AG09309 (cell line): ENCODE measurements around the gene HSD3B2.

Experiments used
- DNase-seq: peaks from one replicate; pipeline ENCODE4 v3.0.0-alpha.2; 2010; ENCODE audit warnings: low read depth
- H3K4me3 ChIP-seq: 2 replicates; pipeline ENCODE4 v1.5.1; 2011; ENCODE audit warnings: mild to moderate bottlenecking, low read depth, low read length, moderate library complexity; ENCODE audit not compliant: control insufficient read depth
- TF ChIP-seq, protein P1 (sequence below): IDR thresholded peaks from 2 replicates; pipeline ENCODE4 v1.5.1; 2011; ENCODE audit warnings: mild to moderate bottlenecking, low read depth, low read length, inconsistent platforms; ENCODE audit not compliant: insufficient read depth, control insufficient read depth; ENCODE audit errors: missing control alignments

HSD3B2 gene

DNA sequence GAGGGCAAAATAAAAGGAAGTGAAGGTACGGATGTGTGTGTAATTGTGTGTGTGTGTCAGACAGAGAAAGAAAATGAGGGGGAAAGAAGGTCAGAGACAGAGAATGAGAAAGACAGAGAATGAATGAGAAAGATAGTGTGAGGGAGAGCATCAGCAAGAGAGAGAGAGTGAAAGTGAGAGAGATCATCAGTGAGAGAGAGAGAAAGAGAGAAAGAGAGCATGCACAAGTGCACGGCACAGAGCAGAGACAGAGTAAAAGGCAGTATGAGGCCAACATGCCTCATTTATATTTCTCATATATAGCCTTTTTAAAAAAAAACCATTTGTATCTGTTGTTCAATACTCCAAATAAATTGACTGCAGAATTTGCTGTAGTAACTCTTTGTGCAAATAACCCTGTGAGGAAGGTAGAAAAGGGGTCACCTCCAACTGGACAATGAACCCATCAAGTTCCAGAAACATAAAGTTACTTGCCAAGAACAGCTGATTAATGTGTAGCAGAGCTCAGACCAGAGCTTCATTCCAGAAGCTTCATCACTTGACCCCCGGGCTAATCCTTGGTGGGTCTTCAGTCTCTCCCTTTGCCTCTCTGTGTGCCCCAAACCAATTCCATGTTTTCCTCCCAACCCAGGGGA is 1.2 kb downstream of the HSD3B2 start:
- TF ChIP-seq, protein P1, sequence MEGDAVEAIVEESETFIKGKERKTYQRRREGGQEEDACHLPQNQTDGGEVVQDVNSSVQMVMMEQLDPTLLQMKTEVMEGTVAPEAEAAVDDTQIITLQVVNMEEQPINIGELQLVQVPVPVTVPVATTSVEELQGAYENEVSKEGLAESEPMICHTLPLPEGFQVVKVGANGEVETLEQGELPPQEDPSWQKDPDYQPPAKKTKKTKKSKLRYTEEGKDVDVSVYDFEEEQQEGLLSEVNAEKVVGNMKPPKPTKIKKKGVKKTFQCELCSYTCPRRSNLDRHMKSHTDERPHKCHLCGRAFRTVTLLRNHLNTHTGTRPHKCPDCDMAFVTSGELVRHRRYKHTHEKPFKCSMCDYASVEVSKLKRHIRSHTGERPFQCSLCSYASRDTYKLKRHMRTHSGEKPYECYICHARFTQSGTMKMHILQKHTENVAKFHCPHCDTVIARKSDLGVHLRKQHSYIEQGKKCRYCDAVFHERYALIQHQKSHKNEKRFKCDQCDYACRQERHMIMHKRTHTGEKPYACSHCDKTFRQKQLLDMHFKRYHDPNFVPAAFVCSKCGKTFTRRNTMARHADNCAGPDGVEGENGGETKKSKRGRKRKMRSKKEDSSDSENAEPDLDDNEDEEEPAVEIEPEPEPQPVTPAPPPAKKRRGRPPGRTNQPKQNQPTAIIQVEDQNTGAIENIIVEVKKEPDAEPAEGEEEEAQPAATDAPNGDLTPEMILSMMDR: no peak
- no peak for DNase-seq
- H3K4me3 ChIP-seq: no peak overlapping the region

DNA sequence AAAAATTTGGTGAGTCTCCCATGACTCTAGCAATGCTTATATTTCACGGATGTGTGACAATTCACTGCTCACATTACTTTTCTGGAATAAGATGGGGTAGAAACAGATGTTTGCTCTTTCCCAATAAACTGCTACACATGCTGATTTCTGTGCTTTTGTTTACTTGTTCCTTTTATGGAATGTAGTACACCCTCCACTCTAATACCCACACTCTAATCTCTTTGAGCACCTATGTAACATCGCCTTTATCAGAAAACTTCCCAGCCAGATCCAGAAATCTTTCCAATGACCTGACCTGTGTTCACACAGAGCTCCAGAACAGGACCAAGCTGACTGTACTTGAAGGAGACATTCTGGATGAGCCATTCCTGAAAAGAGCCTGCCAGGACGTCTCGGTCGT is 4.2 kb downstream of the HSD3B2 start:
- DNase-seq: no peak
- TF ChIP-seq, protein P1: no peak
- no peak overlapping the region for H3K4me3 ChIP-seq

DNA sequence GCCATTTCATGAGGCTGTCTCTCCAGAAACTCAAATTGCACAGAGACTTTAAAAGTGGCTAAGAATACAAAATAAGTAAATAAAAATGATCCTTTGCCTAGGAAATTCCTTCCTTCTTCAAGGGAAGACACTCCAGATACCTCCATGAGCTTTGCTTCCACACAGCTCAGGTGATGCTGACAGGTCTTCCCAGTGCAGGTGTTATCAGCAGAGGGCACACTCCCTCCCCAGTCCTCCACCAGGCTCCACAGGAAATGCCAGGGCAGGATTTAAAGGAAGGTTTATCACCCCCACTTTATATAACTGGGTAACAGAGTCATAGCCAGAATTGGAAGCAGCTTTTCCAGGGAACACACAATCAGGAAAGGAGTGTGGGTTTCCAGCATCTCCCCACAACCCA is 5.7 kb downstream of the HSD3B2 start:
- no peak overlapping the region for H3K4me3 ChIP-seq
- no peak for DNase-seq
- TF ChIP-seq, protein P1: no peak

DNA sequence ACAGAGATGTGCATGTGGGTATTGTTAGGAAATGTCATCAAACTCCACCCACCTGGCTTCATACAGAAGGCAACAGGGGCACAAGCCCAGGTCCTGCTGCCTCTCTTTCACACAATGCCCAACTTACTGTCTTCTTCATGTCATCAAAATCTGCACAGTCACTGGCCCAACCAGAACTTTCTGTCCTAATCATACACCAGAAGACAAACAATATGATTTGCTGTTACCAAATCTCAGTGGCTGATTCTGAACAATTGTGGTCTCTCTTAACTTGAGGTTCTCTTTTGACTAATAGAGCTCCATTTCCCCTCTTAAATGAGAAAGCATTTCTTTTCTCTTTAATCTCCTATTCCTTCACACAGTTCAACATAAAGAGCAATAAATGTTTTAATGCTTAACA is 7.7 kb downstream of the HSD3B2 start:
- no peak overlapping the region for H3K4me3 ChIP-seq
- TF ChIP-seq, protein P1: no peak
- DNase-seq: no peak

DNA sequence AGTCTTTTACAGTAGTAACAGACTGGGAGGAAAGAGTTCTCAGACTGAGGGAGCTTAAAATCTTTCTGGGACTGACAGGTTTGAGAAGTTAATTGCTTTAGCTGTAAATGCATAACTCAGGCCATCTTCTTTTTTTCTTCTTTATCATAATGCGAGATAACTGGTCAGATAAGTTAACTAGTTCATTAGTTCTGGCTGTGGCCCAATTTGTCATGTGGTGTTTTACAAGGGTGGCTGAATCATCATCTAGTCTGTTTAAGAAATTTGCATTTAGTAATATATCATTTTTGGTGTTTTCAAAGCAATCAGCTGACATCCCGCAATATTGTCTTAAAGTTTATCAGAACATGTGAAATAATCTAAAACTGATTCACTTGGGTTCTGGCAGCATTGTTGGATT is 14.0 kb downstream of the HSD3B2 start:
- TF ChIP-seq, protein P1: no peak
- H3K4me3 ChIP-seq: no peak overlapping the region
- DNase-seq: no peak

DNA sequence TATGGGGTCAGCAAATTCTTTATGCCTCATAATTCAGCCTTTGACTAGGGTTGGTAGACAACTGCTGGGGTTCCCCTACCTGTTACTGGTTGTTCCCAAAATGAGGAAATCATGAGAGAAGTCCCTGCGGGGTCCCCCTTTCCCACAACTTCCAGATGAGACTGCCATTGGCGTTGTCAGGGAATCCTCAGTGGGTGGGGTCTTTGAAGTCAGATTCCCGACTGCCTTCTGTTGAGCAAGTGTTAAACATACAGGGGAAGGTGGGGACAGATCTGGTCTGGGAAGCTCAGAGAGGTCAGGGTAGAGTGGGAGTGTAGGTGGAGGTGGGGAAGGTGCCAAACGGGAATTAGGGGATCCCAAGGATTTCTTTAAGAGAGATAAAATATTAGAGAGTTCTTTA is 14.7 kb downstream of the HSD3B2 start:
- H3K4me3 ChIP-seq: no peak overlapping the region
- DNase-seq: no peak
- TF ChIP-seq, protein P1: no peak

DNA sequence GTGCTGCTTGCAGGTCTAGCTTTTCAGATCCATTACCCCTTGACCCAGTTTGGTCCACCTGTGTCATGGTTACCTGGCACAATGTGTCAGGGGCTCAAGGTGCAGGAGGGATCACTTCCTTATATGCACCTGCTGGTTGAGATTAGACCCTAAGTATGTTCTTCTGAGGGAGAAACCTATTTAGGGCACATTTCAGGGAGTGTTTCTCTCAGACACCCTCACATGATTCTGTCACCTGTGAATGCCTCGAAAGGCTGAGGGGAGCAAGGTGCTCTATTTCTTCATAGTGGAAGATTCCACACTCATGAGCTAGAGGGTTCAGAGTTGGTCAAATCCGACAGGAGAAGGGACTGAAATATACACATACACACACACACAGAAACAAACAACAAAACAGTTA is 15.5 kb downstream of the HSD3B2 start:
- TF ChIP-seq, protein P1: no peak
- no peak for DNase-seq
- no peak overlapping the region for H3K4me3 ChIP-seq
